ENCODE results near the gene ICE2. TPM values are rescaled to one million over a fixed set of nuclear protein-coding genes. Genes with fewer than 3 reads are reported as not detected.

ICE2 gene
- total RNA-seq, 1 experiment from 2014 or later = 76.5 TPM

DNA sequence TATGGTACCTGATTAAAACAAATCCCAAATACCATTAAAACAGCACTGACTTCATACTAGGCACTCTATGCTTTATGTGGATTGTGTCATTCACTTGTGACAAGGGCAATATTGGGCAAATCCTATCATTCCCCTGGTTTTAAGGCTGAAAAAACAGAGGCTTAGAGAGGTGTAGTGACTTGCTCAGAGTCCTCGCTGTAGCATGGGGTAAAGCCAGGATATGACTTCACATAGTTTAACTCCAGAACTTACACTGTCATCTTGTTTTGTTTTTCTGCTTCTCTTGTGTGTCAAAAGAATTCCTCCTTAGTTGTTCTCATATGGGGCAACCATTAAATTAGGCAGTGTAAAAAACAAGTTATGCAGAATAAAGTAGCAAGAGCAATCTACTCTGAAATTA is 40.3 kb upstream of the ICE2 start:
- Histone ChIP-seq H3K27me3 (replicated peaks; ENCODE audit: insufficient read depth, low read depth, low read length, poor library complexity) (no peaks in the 10 kb centered on the region), H3K4me1 (ENCODE audit: insufficient read depth, low read length, poor library complexity, severe bottlenecking) (no peaks in the 10 kb centered on the region), H3K4me3 (ENCODE audit: low read depth, low read length, poor library complexity, severe bottlenecking) (no peak overlapping the region), H3K36me3 (ENCODE audit: insufficient read depth, low read length, poor library complexity, severe bottlenecking) (no peaks in the 10 kb centered on the region), H3K27ac (ENCODE audit: low read depth, low read length, poor library complexity, severe bottlenecking) (no peak overlapping the region), H3K9me3 (ENCODE audit: low read depth, low read length, poor library complexity, severe bottlenecking) (no peaks in the 10 kb centered on the region)
- no TSS peak for BruUV-seq (replicated peaks)
- POLR2A ChIA-PET (ENCODE audit: low non-redundant PET) = no interaction called here
- intact Hi-C loops (cut with micrococcal nuclease; ENCODE audit: unreplicated experiment) = no loop called here
- TF ChIP-seq, protein P1, sequence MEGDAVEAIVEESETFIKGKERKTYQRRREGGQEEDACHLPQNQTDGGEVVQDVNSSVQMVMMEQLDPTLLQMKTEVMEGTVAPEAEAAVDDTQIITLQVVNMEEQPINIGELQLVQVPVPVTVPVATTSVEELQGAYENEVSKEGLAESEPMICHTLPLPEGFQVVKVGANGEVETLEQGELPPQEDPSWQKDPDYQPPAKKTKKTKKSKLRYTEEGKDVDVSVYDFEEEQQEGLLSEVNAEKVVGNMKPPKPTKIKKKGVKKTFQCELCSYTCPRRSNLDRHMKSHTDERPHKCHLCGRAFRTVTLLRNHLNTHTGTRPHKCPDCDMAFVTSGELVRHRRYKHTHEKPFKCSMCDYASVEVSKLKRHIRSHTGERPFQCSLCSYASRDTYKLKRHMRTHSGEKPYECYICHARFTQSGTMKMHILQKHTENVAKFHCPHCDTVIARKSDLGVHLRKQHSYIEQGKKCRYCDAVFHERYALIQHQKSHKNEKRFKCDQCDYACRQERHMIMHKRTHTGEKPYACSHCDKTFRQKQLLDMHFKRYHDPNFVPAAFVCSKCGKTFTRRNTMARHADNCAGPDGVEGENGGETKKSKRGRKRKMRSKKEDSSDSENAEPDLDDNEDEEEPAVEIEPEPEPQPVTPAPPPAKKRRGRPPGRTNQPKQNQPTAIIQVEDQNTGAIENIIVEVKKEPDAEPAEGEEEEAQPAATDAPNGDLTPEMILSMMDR (conservative IDR thresholded peaks at IDR 0.05; ENCODE audit: low read depth, low read length) = no peak
- CTCF ChIA-PET = no interaction called here
- DNase-seq (ENCODE audit: low spot score) = no peak

DNA sequence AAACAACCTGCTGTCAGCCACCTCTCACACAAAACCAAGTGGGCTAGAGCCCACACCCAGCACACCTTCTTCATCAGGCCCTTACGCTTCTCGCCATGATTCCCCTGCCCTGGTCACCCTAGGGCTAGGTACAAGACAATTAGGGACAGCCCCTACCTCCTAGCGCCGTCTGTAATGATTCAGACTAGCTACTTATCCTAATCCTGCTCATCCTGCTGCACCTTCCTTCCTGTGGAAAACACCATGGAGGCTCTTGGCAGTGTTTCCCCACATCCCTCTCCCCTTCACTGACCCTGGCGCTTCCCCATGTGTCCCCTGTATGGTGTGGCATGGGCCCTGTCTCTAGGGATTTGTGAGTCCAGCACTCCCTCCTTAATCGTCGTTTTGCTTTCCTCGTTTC is 39.6 kb upstream of the ICE2 start:
- no peaks in the 10 kb centered on the region for H3K27me3 ChIP-seq (replicated peaks; ENCODE audit: insufficient read depth, low read depth, low read length, poor library complexity)
- H3K4me3 ChIP-seq (ENCODE audit: low read depth, low read length, poor library complexity, severe bottlenecking) = no peak overlapping the region
- no peak overlapping the region for H3K27ac ChIP-seq (ENCODE audit: low read depth, low read length, poor library complexity, severe bottlenecking)
- H3K4me1 ChIP-seq (ENCODE audit: insufficient read depth, low read length, poor library complexity, severe bottlenecking) = no peaks in the 10 kb centered on the region
- BruUV-seq (replicated peaks) = no TSS peak
- DNase-seq (ENCODE audit: low spot score) = no peak
- no peaks in the 10 kb centered on the region for H3K36me3 ChIP-seq (ENCODE audit: insufficient read depth, low read length, poor library complexity, severe bottlenecking)
- ChIA-PET POLR2A (ENCODE audit: low non-redundant PET) (no interaction called here), CTCF (no interaction called here)
- H3K9me3 ChIP-seq (ENCODE audit: low read depth, low read length, poor library complexity, severe bottlenecking) = no peaks in the 10 kb centered on the region
- TF ChIP-seq, protein P1 (conservative IDR thresholded peaks at IDR 0.05; ENCODE audit: low read depth, low read length) = no peak
- TF ChIP-seq EZH2 (IDR thresholded peaks at IDR 0.05; ENCODE audit: borderline replicate concordance, low read depth, low read length, poor library complexity, severe bottlenecking) = no peak
- intact Hi-C loops (cut with micrococcal nuclease; ENCODE audit: unreplicated experiment) = no loop called here

DNA sequence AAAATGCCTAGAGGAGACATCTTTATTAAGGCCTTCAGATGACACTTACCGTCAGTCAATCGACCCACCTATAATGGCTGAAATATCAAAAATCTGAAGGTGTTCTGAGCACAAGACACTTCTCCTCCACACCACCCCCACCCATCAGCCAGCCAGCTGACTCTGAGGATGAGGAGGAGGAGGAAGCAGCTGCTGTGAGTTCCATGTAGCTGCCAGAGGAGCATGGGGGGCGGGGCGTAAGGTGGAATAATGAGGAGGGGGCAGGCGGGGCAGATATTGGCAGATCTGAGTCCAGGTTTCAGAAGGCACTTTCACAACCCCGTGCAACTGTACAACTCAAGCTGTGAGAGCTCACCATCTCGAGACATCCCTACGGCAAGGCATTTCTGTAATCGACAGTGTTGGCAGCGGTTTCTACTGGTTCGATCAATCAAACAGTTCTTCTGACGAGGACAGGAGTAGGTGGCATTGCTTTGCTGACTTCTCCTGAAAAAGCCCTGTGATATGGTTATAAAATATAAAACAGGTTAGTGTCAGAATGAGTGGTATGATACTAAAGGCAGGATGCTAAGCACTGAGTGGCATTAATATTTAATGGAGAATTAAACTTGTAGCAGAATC is 35.4 kb upstream of the ICE2 start:
- no TSS peak for BruUV-seq (replicated peaks)

More for the DNA sequence above, 35.4 kb upstream of the ICE2 start:
- Histone ChIP-seq H3K4me1 (ENCODE audit: insufficient read depth, low read length, poor library complexity, severe bottlenecking) (no peaks in the 10 kb centered on the region), H3K4me3 (ENCODE audit: low read depth, low read length, poor library complexity, severe bottlenecking) (no peak overlapping the region), H3K9me3 (ENCODE audit: low read depth, low read length, poor library complexity, severe bottlenecking) (no peaks in the 10 kb centered on the region), H3K27me3 (replicated peaks; ENCODE audit: insufficient read depth, low read depth, low read length, poor library complexity) (no peaks in the 10 kb centered on the region), H3K36me3 (ENCODE audit: insufficient read depth, low read length, poor library complexity, severe bottlenecking) (no peaks in the 10 kb centered on the region), H3K27ac (ENCODE audit: low read depth, low read length, poor library complexity, severe bottlenecking) (no peak overlapping the region)
- TF ChIP-seq, protein P1 (conservative IDR thresholded peaks at IDR 0.05; ENCODE audit: low read depth, low read length) = no peak
- no peak for TF ChIP-seq EZH2 (IDR thresholded peaks at IDR 0.05; ENCODE audit: borderline replicate concordance, low read depth, low read length, poor library complexity, severe bottlenecking)
- DNase-seq (ENCODE audit: low spot score) = no peak
- intact Hi-C loops (cut with micrococcal nuclease; ENCODE audit: unreplicated experiment) = no loop called here
- ChIA-PET POLR2A (ENCODE audit: low non-redundant PET) (no interaction called here), CTCF (no interaction called here)
